Activated CD4-positive, CD25-positive, alpha-beta regulatory T cell (primary cell): ENCODE results near the gene SVOP.
"Not testable (repeated sequence)": the region's sequence is repeated elsewhere in the genome, so short reads cannot be mapped to it uniquely, and the experiment has no call there.

Source experiments
- DNase-seq, 4 experiments: peaks; one replicate each; lab custom pipeline; 2025; lab: John Stamatoyannopoulos, UW

The SVOP gene, protein sequence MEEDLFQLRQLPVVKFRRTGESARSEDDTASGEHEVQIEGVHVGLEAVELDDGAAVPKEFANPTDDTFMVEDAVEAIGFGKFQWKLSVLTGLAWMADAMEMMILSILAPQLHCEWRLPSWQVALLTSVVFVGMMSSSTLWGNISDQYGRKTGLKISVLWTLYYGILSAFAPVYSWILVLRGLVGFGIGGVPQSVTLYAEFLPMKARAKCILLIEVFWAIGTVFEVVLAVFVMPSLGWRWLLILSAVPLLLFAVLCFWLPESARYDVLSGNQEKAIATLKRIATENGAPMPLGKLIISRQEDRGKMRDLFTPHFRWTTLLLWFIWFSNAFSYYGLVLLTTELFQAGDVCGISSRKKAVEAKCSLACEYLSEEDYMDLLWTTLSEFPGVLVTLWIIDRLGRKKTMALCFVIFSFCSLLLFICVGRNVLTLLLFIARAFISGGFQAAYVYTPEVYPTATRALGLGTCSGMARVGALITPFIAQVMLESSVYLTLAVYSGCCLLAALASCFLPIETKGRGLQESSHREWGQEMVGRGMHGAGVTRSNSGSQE

GRCh38 chr12:109020796-109021380 is at the start of gene SVOP:
Gene SVOP (minus strand): TSS chr12:109021068. CDS start chr12:109020868, 200 bp downstream.
- no peak for DNase-seq

DNA sequence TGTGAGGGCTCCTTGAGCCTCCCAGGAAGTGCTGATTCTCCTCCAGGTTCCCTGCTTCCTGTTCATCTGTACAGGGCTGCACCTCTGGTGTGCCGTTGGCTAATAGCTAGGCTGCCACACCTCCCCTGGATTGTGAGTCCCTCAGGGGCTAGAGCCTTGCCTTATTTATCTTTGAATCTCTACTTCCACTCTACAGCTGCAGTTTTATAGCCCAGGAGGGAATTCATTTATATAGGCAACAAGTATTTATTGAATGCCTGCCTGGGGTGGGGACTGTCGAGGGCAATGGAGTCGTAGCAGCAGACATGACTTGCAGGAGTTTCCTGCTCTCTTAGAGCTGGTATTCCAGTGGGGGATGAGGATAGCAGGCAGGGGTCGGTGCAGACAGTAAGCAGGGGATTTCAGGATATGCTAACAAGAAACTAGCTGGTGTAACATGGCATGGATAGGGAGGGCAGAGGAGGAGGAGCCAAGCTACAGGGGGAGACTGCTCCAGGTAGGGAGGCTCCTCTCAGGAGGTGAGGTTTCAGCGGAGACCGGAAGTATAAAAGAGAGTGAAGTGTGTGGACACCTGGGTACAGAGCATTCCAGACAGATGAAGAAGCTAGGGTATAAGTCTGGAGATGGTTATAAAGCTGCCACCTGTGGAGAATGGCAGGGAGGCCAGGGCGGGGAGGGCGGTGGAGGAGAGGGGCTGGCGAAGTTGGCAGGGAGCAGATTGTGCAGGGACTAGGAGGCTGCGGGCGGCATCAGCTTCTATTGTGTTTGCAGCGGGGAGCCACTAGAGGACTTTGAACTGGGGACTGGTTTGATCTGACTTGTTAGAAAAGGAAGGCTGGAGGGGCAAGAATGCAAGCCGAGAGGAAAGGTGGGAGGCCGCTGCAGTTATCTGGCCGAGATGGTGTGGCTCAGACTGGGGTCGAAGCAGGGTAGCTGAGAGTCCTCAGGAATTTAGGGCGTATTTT is 48.7 kb upstream of the SVOP start:
- no peak for DNase-seq

- DNase-seq, result no peak
Observed at GRCh38 chr12:109065853-109066193, 45.0 kb upstream of the SVOP start.

DNA sequence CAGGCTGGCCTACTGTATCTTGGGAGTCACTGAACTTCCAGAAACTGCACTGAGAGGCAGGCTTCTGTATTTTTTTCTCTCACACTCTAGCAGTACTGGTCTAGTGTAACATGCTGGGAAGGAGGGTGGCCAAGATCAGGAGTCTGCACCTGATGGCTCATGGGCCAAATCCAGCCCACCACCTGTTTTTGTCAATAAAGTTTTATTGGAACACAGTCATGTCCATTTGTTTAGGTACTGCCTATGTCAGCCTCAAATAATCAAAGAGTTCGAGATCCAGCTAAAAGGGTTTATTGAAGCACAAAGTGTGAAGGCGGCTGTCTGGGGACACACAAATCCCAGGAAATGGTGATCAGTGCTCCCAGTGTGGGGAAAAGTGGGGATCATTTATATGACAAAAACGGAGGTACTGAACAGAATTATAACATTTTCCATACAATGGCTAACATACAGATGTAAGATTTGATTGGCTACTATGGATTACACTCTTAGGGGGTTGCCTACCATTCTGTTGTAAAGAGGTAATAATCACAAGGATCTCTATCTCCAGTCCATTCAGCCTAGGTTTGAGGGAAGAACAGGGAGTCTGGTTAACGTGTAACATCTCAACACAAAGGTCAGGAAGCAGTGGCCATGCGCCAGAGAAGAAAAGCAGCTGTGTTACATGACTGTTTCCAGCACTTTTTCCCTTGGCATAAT is 44.4 kb upstream of the SVOP start:
- DNase-seq, result no peak

GRCh38 chr12:109064143-109064542 is 43.3 kb upstream of the SVOP start:
- DNase-seq, result no peak

DNA sequence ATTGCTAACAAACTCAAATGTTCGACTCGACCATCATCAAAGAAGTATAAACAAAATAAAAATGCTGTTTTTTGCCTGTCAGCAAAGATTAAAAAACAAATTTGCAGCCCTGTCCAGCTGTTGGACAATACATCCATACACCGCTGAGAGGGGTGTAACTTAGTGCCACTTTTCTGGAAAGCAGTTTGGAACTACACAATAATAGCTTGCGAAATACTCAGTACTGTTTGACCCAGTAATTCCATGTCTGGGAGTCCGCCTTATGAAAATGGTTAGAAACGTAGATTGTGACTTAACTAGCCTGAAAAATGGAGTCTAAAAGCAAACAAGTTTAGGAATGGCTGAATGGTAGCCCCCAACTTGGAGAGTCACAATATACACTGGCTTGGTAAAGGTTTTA is 37.9 kb upstream of the SVOP start:
- no peak for DNase-seq

DNA sequence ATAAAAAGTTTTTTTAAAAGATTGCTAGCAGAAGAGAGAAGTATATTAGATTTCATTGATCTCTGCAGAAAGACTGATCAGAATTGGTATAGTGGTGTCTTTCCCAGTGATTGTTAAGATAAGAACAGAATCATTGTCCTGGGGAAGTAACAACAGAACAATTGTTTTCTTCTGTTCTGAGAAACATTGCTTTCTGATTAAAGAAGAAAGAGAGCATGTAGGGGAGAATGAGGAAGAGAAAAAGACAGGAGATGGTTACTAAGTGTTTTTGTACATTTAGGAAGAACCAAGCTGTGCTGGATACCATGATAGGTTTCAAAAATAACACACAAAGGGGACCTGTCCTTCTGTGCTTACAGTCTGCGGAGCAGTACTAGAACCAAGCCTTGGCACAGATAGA is 36.5 kb upstream of the SVOP start:
- no peak for DNase-seq

DNA sequence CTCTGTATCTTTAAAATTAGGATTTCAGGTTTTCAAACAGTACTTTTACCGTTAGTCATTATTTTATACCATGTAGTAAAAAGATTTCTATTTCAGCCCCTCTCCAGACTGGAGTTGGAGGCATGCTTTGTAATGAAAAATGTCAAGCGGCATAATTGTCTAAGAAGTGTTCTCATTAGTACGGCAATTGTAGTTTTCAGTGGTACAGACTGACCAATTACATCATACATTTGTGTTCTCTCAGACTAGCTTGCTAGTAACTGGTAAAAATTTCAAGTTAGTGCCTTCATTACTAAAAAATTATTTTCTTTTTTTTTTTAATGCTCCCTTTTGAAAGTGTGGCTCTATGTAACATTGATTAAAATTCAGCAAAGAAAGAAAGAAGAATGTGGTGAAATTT is 36.0 kb upstream of the SVOP start:
- DNase-seq, result no peak

DNA sequence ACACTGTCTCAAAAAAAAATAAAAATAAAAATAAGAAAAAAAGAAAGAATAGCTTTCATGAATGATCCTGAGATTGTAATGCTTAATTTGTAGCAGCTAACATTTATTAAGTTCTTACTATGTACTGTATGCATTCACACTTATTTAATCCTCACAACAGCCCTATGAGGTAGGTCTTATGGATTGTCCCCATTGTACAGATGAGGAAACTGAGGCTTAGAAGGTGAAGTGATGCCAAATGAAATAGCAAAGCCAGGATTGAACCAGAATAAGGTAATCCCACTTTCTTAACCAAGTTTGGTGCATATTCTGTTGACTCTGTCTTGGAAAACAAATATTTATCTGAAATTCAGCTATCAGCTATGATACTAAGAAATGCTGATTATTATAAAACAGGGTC is 33.7 kb upstream of the SVOP start:
- DNase-seq, result no peak

- not testable (repeated sequence) for DNase-seq
Observed at GRCh38 chr12:109054124-109054513, 33.3 kb upstream of the SVOP start.

- DNase-seq, result no peak
Observed at GRCh38 chr12:109053382-109054123, 32.7 kb upstream of the SVOP start.

GRCh38 chr12:109052414-109053323 is 31.8 kb upstream of the SVOP start, which contains the start of gene USP30:
Gene USP30 (plus strand): TSS chr12:109052576. CDS start chr12:109052679, 103 bp downstream.
- DNase-seq, result peak; percentile 64 to 71 (median 68)

GRCh38 chr12:109052097-109052413 is 31.2 kb upstream of the SVOP start:
- DNase-seq, result no peak

DNA sequence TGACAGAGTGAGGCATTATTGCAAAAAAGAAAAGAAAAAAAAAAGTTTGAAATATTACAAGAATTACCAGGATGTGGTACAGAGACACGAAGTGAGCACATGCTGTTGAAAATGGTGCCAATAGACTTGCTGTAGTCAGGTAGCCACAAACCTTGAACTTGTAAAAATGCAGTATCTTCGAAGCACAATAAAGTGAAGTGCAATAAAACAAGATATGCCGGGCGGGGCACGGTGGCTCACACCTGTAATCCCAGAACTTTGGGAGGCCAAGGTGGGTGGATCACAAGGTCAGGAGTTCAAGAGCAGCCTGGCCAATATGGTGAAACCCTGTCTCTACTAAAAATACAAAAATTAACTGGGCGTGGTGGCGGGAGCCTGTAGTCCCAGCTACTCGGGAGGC is 28.9 kb upstream of the SVOP start:
- DNase-seq, result not testable (repeated sequence)

DNA sequence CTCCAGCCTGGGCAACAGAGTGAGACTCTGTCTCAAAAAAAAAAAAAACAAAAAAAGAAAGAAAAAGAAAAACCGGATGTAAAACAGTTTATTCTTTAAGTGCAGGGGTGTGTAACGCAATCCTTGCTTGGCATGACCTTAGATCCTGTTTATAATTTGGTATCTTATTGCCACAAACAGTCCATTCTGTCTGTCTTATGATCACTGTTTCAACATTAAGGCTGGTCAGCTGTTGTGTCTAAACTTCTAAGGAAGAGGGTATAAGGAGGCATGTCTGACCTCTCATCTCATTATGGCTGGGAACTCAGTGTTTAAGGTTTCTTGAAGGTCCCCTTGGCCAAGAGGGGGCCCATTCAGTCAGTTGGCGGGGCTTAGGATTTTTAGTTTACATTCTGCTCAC is 27.8 kb upstream of the SVOP start:
- DNase-seq, result not testable (repeated sequence)

- DNase-seq, result no peak
Observed at GRCh38 chr12:109047081-109047805, 26.4 kb upstream of the SVOP start.

- no peak for DNase-seq
Observed at GRCh38 chr12:109044241-109044640, 23.4 kb upstream of the SVOP start.

DNA sequence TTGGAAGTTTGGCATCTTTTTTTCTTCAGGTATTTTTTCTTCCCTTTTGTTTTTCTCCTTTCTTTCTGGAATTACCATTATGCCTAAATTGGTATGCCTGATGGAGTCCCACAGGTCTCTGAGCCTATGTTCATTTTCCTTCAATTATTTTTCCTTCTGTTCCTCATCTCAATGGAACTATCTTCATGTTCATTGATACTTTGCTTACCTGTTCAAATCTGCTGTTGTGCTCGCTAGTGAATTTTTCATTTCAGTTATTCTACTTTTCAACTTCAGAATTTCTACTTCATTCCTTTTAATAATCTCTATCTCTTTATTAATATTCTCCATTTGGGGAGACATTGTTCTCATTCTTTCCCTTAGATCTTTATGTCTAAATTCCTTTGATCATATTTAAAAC is 16.1 kb upstream of the SVOP start:
- no peak for DNase-seq
